Measurements from ENCODE around the gene SH3BP2.

Gene SH3BP2

DNA sequence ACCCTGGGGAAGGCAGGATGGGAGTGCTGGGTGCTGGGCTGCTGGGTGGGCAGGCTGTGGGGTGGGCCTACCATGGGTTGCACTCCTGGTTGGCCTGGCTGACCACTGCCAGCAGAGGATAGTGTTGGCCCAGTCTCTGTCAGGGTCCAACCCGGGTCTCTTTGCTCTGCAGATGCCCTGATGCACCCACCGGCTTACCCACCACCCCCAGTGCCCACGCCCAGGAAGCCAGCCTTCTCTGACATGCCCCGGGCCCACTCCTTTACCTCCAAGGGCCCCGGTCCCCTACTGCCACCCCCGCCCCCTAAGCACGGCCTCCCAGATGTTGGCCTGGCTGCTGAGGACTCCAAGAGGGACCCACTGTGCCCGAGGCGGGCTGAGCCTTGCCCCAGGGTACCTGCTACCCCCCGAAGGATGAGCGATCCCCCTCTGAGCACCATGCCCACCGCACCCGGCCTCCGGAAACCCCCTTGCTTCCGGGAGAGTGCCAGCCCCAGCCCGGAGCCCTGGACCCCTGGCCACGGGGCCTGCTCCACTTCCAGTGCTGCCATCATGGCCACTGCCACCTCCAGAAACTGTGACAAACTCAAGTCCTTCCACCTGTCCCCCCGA is 36.5 kb downstream of the SH3BP2 start:
- TF ChIP-seq, protein P1, sequence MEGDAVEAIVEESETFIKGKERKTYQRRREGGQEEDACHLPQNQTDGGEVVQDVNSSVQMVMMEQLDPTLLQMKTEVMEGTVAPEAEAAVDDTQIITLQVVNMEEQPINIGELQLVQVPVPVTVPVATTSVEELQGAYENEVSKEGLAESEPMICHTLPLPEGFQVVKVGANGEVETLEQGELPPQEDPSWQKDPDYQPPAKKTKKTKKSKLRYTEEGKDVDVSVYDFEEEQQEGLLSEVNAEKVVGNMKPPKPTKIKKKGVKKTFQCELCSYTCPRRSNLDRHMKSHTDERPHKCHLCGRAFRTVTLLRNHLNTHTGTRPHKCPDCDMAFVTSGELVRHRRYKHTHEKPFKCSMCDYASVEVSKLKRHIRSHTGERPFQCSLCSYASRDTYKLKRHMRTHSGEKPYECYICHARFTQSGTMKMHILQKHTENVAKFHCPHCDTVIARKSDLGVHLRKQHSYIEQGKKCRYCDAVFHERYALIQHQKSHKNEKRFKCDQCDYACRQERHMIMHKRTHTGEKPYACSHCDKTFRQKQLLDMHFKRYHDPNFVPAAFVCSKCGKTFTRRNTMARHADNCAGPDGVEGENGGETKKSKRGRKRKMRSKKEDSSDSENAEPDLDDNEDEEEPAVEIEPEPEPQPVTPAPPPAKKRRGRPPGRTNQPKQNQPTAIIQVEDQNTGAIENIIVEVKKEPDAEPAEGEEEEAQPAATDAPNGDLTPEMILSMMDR (IDR thresholded peaks at IDR 0.05; ENCODE audit: low read depth, low read length): no peak
- no peak for TF ChIP-seq MYC (IDR thresholded peaks at IDR 0.05; ENCODE audit: low read depth, low read length)
- TF ChIP-seq POLR2A (IDR thresholded peaks at IDR 0.05; ENCODE audit: extremely low read depth, insufficient read length): no peak
- TF ChIP-seq, protein P2, sequence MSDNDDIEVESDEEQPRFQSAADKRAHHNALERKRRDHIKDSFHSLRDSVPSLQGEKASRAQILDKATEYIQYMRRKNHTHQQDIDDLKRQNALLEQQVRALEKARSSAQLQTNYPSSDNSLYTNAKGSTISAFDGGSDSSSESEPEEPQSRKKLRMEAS (IDR thresholded peaks at IDR 0.05; ENCODE audit: low read depth, low read length): no peak
- H3K4me3 ChIP-seq (ENCODE audit: low read depth, low read length): no peak overlapping the region
- no peak for DNase-seq (ENCODE audit: low read depth)

DNA sequence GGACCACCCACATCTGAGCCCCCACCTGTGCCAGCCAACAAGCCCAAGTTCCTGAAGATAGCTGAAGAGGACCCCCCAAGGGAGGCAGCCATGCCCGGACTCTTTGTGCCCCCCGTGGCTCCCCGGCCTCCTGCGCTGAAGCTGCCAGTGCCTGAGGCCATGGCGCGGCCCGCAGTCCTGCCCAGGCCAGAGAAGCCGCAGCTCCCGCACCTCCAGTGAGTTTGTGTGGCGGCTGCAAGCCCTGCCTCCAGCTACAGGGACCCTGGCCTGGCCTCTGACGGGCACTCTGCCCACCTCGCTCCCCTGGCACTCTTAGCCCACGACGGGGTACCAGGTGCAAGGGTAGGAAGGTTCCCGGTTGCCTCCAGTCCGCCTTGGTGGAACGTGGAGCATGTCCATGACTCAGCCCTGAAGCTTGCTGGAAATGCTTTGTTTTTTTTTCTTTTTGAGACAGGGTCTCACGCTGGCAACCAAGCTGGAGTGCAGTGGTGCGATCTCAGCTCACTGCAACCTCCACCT is 37.1 kb downstream of the SH3BP2 start:
- DNase-seq (ENCODE audit: low read depth): no peak
- H3K4me3 ChIP-seq (ENCODE audit: low read depth, low read length): no peak overlapping the region
- TF ChIP-seq, protein P1 (IDR thresholded peaks at IDR 0.05; ENCODE audit: low read depth, low read length): no peak
- no peak for TF ChIP-seq MYC (IDR thresholded peaks at IDR 0.05; ENCODE audit: low read depth, low read length)

DNA sequence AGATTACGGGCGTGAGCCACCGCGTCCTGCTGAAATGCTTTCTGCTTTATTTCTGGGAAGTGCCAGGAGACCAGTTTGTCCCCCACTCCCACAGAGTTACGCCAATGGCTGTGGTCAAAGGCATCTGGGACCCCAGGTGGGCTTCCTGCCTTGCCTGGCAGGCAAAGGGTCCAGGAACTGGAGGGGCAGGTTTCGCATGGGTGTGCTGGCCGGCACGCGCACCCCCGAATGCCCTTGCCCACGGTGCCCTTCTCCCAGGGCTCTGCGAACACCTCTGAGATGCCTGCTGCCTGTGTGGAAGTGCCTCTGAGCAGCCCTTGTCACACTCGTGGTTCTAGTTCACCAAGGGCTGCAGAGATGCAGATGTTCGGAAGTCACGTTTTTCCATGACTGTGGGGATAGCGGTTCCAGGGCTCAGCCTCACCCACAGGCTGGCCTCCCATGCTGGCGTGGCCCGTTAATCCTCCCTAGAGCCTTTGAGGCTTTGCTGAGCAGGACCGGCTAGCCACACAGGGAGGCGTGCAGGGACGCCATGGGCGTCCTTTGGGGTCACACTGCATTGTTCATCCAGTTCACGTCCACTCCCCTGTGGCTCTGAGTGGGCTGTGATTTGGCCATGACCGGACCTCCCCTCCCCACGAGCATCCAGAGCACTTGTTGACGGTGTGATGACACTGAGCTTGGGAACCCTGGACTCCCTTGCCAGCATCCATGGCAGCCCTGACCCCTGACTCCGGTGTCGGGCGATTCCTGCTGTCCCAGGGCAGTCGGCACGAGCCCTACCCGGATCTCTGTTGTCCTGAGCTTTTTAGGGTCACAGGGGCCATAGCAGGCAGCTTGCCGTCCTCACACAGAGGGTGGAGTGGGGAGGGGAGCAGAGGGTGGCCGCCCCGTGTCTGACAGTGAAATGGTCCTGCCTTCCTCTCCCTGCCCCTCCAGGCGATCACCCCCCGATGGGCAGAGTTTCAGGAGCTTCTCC is 38.0 kb downstream of the SH3BP2 start:
- H3K4me3 ChIP-seq (ENCODE audit: low read depth, low read length): no peak overlapping the region
- DNase-seq (ENCODE audit: low read depth): no peak
- TF ChIP-seq, protein P1 (IDR thresholded peaks at IDR 0.05; ENCODE audit: low read depth, low read length): no peak
- no peak for TF ChIP-seq POLR2A (IDR thresholded peaks at IDR 0.05; ENCODE audit: extremely low read depth, insufficient read length)
- TF ChIP-seq MYC (IDR thresholded peaks at IDR 0.05; ENCODE audit: low read depth, low read length): no peak
- TF ChIP-seq, protein P2 (IDR thresholded peaks at IDR 0.05; ENCODE audit: low read depth, low read length): no peak

DNA sequence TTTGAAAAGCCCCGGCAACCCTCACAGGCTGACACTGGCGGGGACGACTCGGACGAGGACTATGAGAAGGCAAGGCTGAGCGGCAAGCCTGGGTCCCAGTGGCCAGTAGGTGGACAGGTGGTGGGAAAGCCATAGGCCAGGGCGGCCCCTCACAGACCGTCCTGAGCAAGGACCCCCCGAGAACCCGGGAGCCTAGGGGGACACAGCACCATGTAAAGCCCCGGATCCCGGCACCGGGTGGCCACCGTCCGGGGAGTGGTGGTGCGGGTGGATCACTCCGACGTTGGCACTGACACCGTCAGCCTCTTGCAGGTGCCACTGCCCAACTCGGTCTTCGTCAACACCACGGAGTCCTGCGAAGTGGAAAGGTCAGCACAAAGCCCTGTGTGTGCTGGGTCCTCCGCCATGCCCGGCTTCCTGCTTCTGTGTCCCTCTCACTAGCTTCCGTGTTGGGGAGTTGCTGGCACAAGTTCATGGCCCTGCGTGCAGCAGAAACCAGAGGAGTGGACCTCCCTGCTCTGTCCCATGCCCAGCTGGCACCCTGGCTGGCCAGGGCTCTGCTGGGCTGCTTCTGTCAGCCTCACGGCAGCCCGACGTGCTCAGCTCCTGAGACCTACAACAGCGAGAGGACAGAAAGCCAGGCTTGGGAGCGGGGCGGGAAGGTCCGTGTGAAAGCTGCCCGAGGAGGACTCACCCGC is 38.9 kb downstream of the SH3BP2 start:
- no peak overlapping the region for H3K4me3 ChIP-seq (ENCODE audit: low read depth, low read length)
- TF ChIP-seq, protein P2 (IDR thresholded peaks at IDR 0.05; ENCODE audit: low read depth, low read length): no peak
- no peak for TF ChIP-seq MYC (IDR thresholded peaks at IDR 0.05; ENCODE audit: low read depth, low read length)
- no peak for TF ChIP-seq POLR2A (IDR thresholded peaks at IDR 0.05; ENCODE audit: extremely low read depth, insufficient read length)
- TF ChIP-seq, protein P1 (IDR thresholded peaks at IDR 0.05; ENCODE audit: low read depth, low read length): no peak
- DNase-seq (ENCODE audit: low read depth): no peak

DNA sequence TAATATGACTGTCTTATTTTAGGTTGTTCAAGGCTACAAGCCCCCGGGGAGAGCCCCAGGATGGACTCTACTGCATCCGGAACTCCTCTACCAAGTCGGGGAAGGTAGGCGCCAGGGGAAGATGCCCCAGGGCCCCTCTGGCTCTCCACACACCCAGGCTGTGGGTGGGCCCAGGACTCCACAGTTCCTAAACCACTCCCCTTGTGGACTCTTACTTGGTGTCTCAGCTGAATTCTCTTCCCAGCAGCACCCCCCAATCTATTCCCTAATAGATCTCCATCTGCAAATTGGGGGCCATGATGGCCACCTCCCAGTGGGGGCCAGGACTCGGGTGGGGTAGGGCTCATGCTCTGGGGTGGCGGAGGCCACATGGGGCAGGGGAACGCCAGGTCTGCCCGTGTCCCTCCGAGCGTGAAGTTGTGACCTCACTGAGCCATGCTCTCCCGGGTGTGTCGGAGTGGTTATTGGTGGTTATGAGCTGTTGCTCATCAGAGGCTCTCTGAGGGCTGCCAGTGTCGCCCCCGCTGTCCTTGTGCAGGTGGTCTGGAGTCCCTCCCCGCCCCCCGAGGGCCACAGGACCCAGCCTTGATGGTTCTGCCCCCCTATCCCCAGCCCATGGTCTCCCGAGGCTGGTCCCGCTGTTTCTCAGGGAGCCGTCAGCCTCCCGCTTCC is 39.6 kb downstream of the SH3BP2 start:
- TF ChIP-seq, protein P1 (IDR thresholded peaks at IDR 0.05; ENCODE audit: low read depth, low read length): no peak
- TF ChIP-seq POLR2A (IDR thresholded peaks at IDR 0.05; ENCODE audit: extremely low read depth, insufficient read length) (no peak), MYC (IDR thresholded peaks at IDR 0.05; ENCODE audit: low read depth, low read length) (no peak)
- TF ChIP-seq, protein P2 (IDR thresholded peaks at IDR 0.05; ENCODE audit: low read depth, low read length): no peak
- H3K4me3 ChIP-seq (ENCODE audit: low read depth, low read length): no peak overlapping the region
- DNase-seq (ENCODE audit: low read depth): no peak

Data from NB4 (cell line).